Keratinocyte (primary cell): ENCODE measurements around the gene USP10.

Source experiments
- CTCF ChIP-seq, 3 experiments: IDR thresholded peaks in 1 of 3; conservative IDR thresholded peaks in 1 of 3; optimal IDR thresholded peaks in 1 of 3; 2 replicates in 2 of 3; 3 replicates in 1 of 3; pipeline versions ENCODE3 to v1.5.1; 2011; ENCODE audit warnings: low read length in 3 of 3, mild to moderate bottlenecking in 3 of 3, moderate library complexity in 2 of 3, control low read depth in 1 of 3, inconsistent platforms in 1 of 3; ENCODE audit not compliant: insufficient read depth in 2 of 3; ENCODE audit errors: extremely low read depth in 1 of 3
- EZH2 ChIP-seq: IDR thresholded peaks from one replicate; pipeline ENCODE4 v1.6.1; 2012; ENCODE audit warnings: inconsistent platforms, mild to moderate bottlenecking, low read length, moderate library complexity

- TF ChIP-seq CTCF (optimal IDR thresholded peaks at IDR 0.05 in 1 of 3, IDR thresholded peaks at IDR 0.05 in 1 of 3, conservative IDR thresholded peaks at IDR 0.05 in 1 of 3; ENCODE audit: extremely low read depth in 1 of 3, insufficient read depth in 2 of 3, low read length in 3 of 3) (no peak), EZH2 (no peak)
Measured at GRCh38 chr16:84724606-84725309, 25.0 kb downstream of the USP10 start.
